PC-9 (cell line): Measurements from ENCODE around the gene ZNF423.

Source experiments
- EZH2 ChIP-seq: fragments of 200-600 bp; sonication (generic); IDR thresholded peaks from 2 replicates; pipeline ENCODE4 v1.8.0; 2017; ENCODE audit warnings: antibody characterized with exemption, low read depth
- TF ChIP-seq, protein P1 (sequence below): fragments of 200-600 bp; sonication (generic); conservative IDR thresholded peaks from 2 replicates; pipeline ENCODE4 v1.6.1; 2017; ENCODE audit warnings: mixed run types, antibody characterized with exemption, mild to moderate bottlenecking, moderate library complexity

DNA sequence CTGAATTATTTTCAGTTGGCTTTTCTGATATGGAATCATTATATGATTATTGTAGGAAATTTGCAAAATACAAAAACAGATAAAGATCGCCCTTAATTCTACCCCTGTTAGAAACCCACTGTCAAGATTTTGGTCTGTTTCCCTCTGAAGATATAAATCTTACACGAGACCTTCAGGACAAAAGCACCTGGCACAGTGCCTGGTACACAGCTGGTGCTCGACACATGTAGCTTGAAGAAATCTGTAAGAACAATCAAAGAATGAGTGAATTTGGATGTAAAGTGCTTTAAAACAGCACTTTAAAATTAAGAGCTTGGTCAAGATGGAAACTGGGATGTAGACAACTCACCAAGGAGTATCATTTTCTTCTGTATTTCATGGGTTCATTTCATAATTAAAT, 301.2 kb downstream of the ZNF423 start:
- TF ChIP-seq, protein P1, sequence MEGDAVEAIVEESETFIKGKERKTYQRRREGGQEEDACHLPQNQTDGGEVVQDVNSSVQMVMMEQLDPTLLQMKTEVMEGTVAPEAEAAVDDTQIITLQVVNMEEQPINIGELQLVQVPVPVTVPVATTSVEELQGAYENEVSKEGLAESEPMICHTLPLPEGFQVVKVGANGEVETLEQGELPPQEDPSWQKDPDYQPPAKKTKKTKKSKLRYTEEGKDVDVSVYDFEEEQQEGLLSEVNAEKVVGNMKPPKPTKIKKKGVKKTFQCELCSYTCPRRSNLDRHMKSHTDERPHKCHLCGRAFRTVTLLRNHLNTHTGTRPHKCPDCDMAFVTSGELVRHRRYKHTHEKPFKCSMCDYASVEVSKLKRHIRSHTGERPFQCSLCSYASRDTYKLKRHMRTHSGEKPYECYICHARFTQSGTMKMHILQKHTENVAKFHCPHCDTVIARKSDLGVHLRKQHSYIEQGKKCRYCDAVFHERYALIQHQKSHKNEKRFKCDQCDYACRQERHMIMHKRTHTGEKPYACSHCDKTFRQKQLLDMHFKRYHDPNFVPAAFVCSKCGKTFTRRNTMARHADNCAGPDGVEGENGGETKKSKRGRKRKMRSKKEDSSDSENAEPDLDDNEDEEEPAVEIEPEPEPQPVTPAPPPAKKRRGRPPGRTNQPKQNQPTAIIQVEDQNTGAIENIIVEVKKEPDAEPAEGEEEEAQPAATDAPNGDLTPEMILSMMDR, result no peak
- no peak for TF ChIP-seq EZH2
